Dedifferentiated amniotic fluid mesenchymal stem cell (primary cell): ENCODE data around the gene RFPL1.
A peak's percentile ranks its signal among the peaks of the same experiment; 100 is the strongest.
"Not testable (repeated sequence)": the region's sequence is repeated elsewhere in the genome, so short reads cannot be mapped to it uniquely, and the experiment has no call there.

Experiments used
- DNase-seq: peaks from one replicate; pipeline ENCODE4 v3.0.0-alpha.2; 2016; ENCODE audit errors: extremely low spot score

Gene RFPL1

GRCh38 chr22:29438283-29438682, at the start of gene RFPL1:
RFPL1 (plus strand) TSS chr22:29438583.
- DNase-seq: not testable (repeated sequence)

- DNase-seq: no peak
Measured at GRCh38 chr22:29388759-29389090, 49.7 kb upstream of the RFPL1 start.

- no peak for DNase-seq
Measured at GRCh38 chr22:29390270-29390669, 48.1 kb upstream of the RFPL1 start.

- no peak for DNase-seq
Measured at GRCh38 chr22:29391546-29391945, 46.8 kb upstream of the RFPL1 start.

- DNase-seq: no peak
Measured at GRCh38 chr22:29393019-29393608, 45.3 kb upstream of the RFPL1 start.

- DNase-seq: peak; percentile 67
Measured at GRCh38 chr22:29394931-29395581, 43.3 kb upstream of the RFPL1 start.

GRCh38 chr22:29396126-29396525, 42.3 kb upstream of the RFPL1 start:
- DNase-seq: no peak

GRCh38 chr22:29397791-29398190, 40.6 kb upstream of the RFPL1 start:
- no peak for DNase-seq

- no peak for DNase-seq
Measured at GRCh38 chr22:29400576-29400975, 37.8 kb upstream of the RFPL1 start.

GRCh38 chr22:29401538-29401937, 36.8 kb upstream of the RFPL1 start:
- DNase-seq: not testable (repeated sequence)

- DNase-seq: no peak
Measured at GRCh38 chr22:29408940-29409339, 29.4 kb upstream of the RFPL1 start.

GRCh38 chr22:29411569-29412211, 26.7 kb upstream of the RFPL1 start:
- DNase-seq: not testable (repeated sequence)

- not testable (repeated sequence) for DNase-seq
Measured at GRCh38 chr22:29412772-29413171, 25.6 kb upstream of the RFPL1 start.

GRCh38 chr22:29414951-29415591, 23.3 kb upstream of the RFPL1 start:
- DNase-seq: not testable (repeated sequence)

- DNase-seq: not testable (repeated sequence)
Measured at GRCh38 chr22:29418704-29419103, 19.7 kb upstream of the RFPL1 start.

- DNase-seq: no peak
Measured at GRCh38 chr22:29426476-29426875, 11.9 kb upstream of the RFPL1 start.

GRCh38 chr22:29427176-29427760, 11.1 kb upstream of the RFPL1 start:
- DNase-seq: no peak

GRCh38 chr22:29431986-29432385, 6.4 kb upstream of the RFPL1 start:
- no peak for DNase-seq

GRCh38 chr22:29433856-29434255, 4.5 kb upstream of the RFPL1 start:
- DNase-seq: no peak

- no peak for DNase-seq
Measured at GRCh38 chr22:29434288-29434687, 4.1 kb upstream of the RFPL1 start.

GRCh38 chr22:29435236-29436136, 2.9 kb upstream of the RFPL1 start:
- DNase-seq: no peak
